Skeletal muscle tissue (tissue), 5 donors: Measurements from ENCODE around the gene ZMAT1. TPM values are rescaled to one million over a fixed set of nuclear protein-coding genes. Genes with fewer than 3 reads are reported as not detected.

Source experiments
- H3K27ac ChIP-seq: one replicate; pipeline ENCODE4 v1.7.0; 2013; ENCODE audit warnings: mild to moderate bottlenecking, low read depth, low read length, inconsistent platforms
- H3K27me3 ChIP-seq, 3 donors: one replicate each; pipeline ENCODE4 v1.7.0; 2013; ENCODE audit warnings: low read length in 3 of 3; ENCODE audit not compliant: control insufficient read depth in 3 of 3, insufficient read depth in 3 of 3
- H3K36me3 ChIP-seq, 3 donors: one replicate each; pipeline ENCODE4 v1.7.0; 2013; ENCODE audit warnings: low read length in 3 of 3; ENCODE audit not compliant: control insufficient read depth in 3 of 3, insufficient read depth in 3 of 3
- H3K4me1 ChIP-seq, 3 donors: one replicate each; pipeline ENCODE4 v1.7.0; 2013; ENCODE audit warnings: low read length in 3 of 3, mild to moderate bottlenecking in 3 of 3; ENCODE audit not compliant: control insufficient read depth in 3 of 3, insufficient read depth in 3 of 3
- H3K4me3 ChIP-seq, 3 donors: one replicate each; pipeline ENCODE4 v1.7.0; 2013; ENCODE audit warnings: low read length in 3 of 3
- H3K9ac ChIP-seq, 3 donors: one replicate each; pipeline ENCODE4 v1.7.0; 2013; ENCODE audit warnings: low read length in 3 of 3, mild to moderate bottlenecking in 3 of 3, moderate library complexity in 2 of 3, low read depth in 1 of 3
- H3K9me3 ChIP-seq, 3 donors: one replicate each; pipeline ENCODE4 v1.7.0; 2013; ENCODE audit warnings: low read length in 3 of 3; ENCODE audit not compliant: control insufficient read depth in 3 of 3
- small RNA-seq: library from RNA; depleted of rRNA; stranded (forward); fragments of <200 nt; gene quantifications from one replicate; pipeline ENCODE3, GENCODE V24; 2014
- total RNA-seq: library from RNA; depleted of rRNA; stranded (reverse); fragments of >200 nt; gene quantifications from one replicate; pipeline ENCODE4 v1.2.3, GENCODE V29; 2014
- donor health status: Osteomylitis.

The ZMAT1 gene
- total RNA-seq, 1 donor from 2014 or later: 1.0 TPM

- H3K9me3 ChIP-seq: no peaks in the 10 kb centered on the region
- H3K27me3 ChIP-seq: no peaks in the 10 kb centered on the region
- H3K27ac ChIP-seq: no peak overlapping the region
- no peak overlapping the region for H3K4me3 ChIP-seq
- no peak overlapping the region for H3K9ac ChIP-seq
- no peaks in the 10 kb centered on the region for H3K36me3 ChIP-seq
- no peaks in the 10 kb centered on the region for H3K4me1 ChIP-seq
These were observed 6.1 kb downstream of the ZMAT1 start for GRCh38 chrX:101925733-101926132.

- Histone ChIP-seq H3K4me3 (no peak overlapping the region), H3K27me3 (no peaks in the 10 kb centered on the region), H3K9ac (no peak overlapping the region), H3K27ac (no peak overlapping the region), H3K9me3 (no peaks in the 10 kb centered on the region), H3K36me3 (no peaks in the 10 kb centered on the region), H3K4me1 (no peaks in the 10 kb centered on the region)
These were observed 13.1 kb downstream of the ZMAT1 start for GRCh38 chrX:101918751-101919150.

GRCh38 chrX:101906136-101906796, 25.6 kb downstream of the ZMAT1 start:
- Histone ChIP-seq H3K36me3 (no peaks in the 10 kb centered on the region), H3K4me3 (no peak overlapping the region), H3K9me3 (peaks cover 0 to 5% (median 0%) of the 10 kb centered on the region in 3 donors), H3K9ac (no peak overlapping the region), H3K4me1 (no peaks in the 10 kb centered on the region), H3K27me3 (no peaks in the 10 kb centered on the region), H3K27ac (no peak overlapping the region)

GRCh38 chrX:101904996-101905395, 26.8 kb downstream of the ZMAT1 start:
- Histone ChIP-seq H3K4me1 (no peaks in the 10 kb centered on the region), H3K9me3 (peaks cover 0 to 5% (median 0%) of the 10 kb centered on the region in 3 donors), H3K4me3 (no peak overlapping the region), H3K36me3 (no peaks in the 10 kb centered on the region), H3K27ac (no peak overlapping the region), H3K9ac (no peak overlapping the region), H3K27me3 (no peaks in the 10 kb centered on the region)

Small RNA genes within 50 kb of the gene (small RNA-seq; reads per million reads assigned to genes)
- gene RNU6-345P: not detected

Other genes with a start within 250 kb of the ZMAT1 start
- not detected for gene TCEAL2, start 193.7 kb upstream of the ZMAT1 start, total RNA-seq
- gene TCEAL6, start 210.5 kb upstream of the ZMAT1 start, total RNA-seq: not detected
- 0.52 TPM for gene BEX5, start 223.9 kb upstream of the ZMAT1 start, total RNA-seq